Measurements from ENCODE around the gene LIN9. TPM values are rescaled to one million over a fixed set of nuclear protein-coding genes. Genes with fewer than 3 reads are reported as not detected.

The LIN9 gene
- total RNA-seq, 4 donors from 2014 or later = 1.9 to 3.3 (median 2.6) TPM

DNA sequence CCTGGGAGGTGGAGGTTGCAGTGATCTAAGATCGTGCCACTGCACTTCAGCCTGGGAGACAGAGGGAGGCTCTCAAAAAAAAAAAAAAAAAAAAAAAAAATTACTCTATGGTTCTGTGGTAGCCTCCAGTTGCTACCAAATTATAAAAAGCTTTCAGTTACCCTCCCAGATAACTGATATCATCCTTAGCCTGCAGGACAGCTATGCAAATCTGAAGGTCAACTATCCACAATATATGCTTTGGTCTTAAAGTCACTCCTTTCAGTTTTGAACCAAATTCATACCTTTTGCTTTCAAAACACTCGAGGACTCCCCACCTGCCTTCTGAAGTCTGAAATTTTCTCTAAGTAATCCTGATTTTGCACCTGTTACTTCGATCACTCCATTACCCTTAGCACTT, 82.4 kb downstream of the LIN9 start:
- no peak for DNase-seq
- intact Hi-C loops (cut with DNase I) = no loop called here
- 92 to 94% methylated on average over 3 of the region's 3 CpGs for WGBS, 2 donors
- H3K4me1 ChIP-seq = peaks cover 3 to 7% of the 10 kb centered on the region in 2 donors
- no peaks in the 10 kb centered on the region for H3K9me3 ChIP-seq
- no peak for TF ChIP-seq POLR2A (IDR thresholded peaks at IDR 0.05)
- TF ChIP-seq, protein P1, sequence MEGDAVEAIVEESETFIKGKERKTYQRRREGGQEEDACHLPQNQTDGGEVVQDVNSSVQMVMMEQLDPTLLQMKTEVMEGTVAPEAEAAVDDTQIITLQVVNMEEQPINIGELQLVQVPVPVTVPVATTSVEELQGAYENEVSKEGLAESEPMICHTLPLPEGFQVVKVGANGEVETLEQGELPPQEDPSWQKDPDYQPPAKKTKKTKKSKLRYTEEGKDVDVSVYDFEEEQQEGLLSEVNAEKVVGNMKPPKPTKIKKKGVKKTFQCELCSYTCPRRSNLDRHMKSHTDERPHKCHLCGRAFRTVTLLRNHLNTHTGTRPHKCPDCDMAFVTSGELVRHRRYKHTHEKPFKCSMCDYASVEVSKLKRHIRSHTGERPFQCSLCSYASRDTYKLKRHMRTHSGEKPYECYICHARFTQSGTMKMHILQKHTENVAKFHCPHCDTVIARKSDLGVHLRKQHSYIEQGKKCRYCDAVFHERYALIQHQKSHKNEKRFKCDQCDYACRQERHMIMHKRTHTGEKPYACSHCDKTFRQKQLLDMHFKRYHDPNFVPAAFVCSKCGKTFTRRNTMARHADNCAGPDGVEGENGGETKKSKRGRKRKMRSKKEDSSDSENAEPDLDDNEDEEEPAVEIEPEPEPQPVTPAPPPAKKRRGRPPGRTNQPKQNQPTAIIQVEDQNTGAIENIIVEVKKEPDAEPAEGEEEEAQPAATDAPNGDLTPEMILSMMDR (IDR thresholded peaks at IDR 0.05) = no peak
- no peak overlapping the region for H3K4me3 ChIP-seq (replicated peaks in 1 of 3)
- H3K27me3 ChIP-seq = no peaks in the 10 kb centered on the region
- no peaks in the 10 kb centered on the region for H3K36me3 ChIP-seq
- H3K27ac ChIP-seq = no peak overlapping the region

DNA sequence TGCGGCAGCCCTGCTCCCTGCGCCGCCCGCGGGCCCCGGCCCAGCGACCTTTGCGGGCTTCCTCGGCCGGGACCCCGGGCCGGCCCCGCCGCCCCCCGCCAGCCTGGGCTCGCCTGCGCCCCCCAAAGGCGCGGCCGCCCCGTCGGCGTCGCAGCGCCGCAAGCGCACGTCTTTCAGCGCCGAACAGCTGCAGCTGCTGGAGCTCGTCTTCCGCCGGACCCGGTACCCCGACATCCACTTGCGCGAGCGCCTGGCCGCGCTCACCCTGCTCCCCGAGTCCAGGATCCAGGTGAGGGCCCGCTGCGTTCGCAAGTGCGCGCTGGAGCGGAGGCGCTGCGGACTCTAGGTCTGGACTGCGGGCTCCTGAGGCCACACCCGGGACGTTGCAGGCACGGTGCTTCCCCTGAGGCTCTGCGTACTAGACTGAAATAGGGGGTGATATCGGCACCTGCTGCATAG, 85.1 kb downstream of the LIN9 start:
- TF ChIP-seq, protein P1 (IDR thresholded peaks at IDR 0.05) = no peak
- TF ChIP-seq POLR2A (IDR thresholded peaks at IDR 0.05) = no peak

DNA sequence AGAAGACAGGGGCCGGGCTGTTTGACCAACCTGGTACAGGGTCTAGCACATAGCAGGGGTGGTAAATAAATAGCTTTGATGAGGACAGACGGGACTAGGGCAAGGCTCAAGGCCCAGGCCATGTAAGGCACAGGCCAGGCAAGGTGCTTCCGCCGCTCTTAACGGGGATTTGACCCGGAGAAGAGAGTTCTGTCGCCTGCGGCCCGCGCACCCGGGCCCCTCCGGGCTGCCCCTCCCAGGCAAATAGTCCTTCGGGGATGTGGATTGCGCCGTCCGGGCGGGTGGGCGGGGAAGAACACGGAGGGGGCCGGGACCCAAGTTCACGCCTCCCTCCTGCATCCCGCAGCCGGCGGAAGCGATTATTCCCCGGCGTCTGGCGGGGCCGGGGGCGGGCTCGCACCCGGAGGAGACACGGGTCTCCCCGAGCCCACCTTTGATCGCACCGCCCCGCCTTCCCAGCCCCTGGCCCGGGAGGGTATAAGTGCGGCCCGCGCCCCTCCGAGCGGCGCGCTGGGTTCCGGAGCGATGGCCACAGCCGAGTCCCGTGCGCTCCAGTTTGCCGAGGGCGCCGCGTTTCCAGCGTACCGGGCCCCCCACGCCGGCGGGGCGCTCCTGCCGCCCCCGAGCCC, 85.7 kb downstream of the LIN9 start, which contains the start of gene MIXL1:
TSS of gene MIXL1 (plus strand) at position 508 of the 629 bp plus-strand sequence. CDS start at position 526, 18 bp downstream.
- 7 to 11% methylated on average over 28 to 35 of the region's 62 CpGs for WGBS, 2 donors
- Histone ChIP-seq H3K9me3 (no peaks in the 10 kb centered on the region), H3K36me3 (no peaks in the 10 kb centered on the region), H3K27me3 (no peaks in the 10 kb centered on the region), H3K4me1 (peaks cover 3 to 7% of the 10 kb centered on the region in 2 donors), H3K27ac (no peak within 1 kb of the TSS), H3K4me3 (replicated peaks in 1 of 3) (peak within 1 kb of the TSS in 2 of 3 donors; percentile 20 to 24)
- peak in 1 of 2 donors; percentile 4 for DNase-seq
- TF ChIP-seq POLR2A (IDR thresholded peaks at IDR 0.05) = no peak
- TF ChIP-seq, protein P1 (IDR thresholded peaks at IDR 0.05) = no peak
- intact Hi-C loops (cut with DNase I) = no loop called here

More for the DNA sequence above, 85.1 kb downstream of the LIN9 start:
- H3K4me1 ChIP-seq = peaks cover 3 to 7% of the 10 kb centered on the region in 2 donors
- peak overlapping the region in 1 of 3 donors; percentile 20 for H3K4me3 ChIP-seq (replicated peaks in 1 of 3)
- DNase-seq = peak; percentile 20
- intact Hi-C loops (cut with DNase I) = no loop called here
- no peaks in the 10 kb centered on the region for H3K9me3 ChIP-seq
- H3K27me3 ChIP-seq = no peaks in the 10 kb centered on the region
- H3K36me3 ChIP-seq = no peaks in the 10 kb centered on the region
- WGBS, 2 donors = 0 to 4% methylated on average over 11 to 17 of the region's 55 CpGs
- no peak overlapping the region for H3K27ac ChIP-seq

DNA sequence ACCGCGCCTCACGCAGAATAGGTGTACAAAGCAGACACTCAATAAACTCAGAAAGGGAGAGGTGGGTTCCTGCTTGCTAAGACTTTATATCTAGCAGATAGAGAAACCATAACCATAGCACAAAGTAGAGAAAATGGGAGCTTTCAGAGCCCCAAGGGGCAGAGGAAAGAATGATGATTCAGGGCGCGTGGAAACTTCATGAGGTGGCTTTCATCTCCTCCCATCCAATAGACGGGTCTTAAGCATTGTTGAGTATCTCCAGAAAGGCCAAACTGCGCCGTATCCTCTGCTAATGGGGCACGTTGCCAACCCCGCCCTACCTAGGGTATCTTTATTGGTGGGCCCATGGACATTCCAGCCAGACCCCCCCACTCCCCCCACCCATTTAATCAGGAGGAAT, 86.3 kb downstream of the LIN9 start:
- no peak overlapping the region for H3K4me3 ChIP-seq (replicated peaks in 1 of 3)
- H3K36me3 ChIP-seq = no peaks in the 10 kb centered on the region
- no peak for TF ChIP-seq POLR2A (IDR thresholded peaks at IDR 0.05)
- TF ChIP-seq, protein P1 (IDR thresholded peaks at IDR 0.05) = no peak
- H3K4me1 ChIP-seq = peaks cover 3 to 7% of the 10 kb centered on the region in 2 donors
- no peaks in the 10 kb centered on the region for H3K27me3 ChIP-seq
- no peak for DNase-seq
- WGBS, 2 donors = 94 to 95% methylated on average over 10 of the region's 10 CpGs
- intact Hi-C loops (cut with DNase I) = no loop called here
- H3K9me3 ChIP-seq = no peaks in the 10 kb centered on the region
- H3K27ac ChIP-seq = no peak overlapping the region

DNA sequence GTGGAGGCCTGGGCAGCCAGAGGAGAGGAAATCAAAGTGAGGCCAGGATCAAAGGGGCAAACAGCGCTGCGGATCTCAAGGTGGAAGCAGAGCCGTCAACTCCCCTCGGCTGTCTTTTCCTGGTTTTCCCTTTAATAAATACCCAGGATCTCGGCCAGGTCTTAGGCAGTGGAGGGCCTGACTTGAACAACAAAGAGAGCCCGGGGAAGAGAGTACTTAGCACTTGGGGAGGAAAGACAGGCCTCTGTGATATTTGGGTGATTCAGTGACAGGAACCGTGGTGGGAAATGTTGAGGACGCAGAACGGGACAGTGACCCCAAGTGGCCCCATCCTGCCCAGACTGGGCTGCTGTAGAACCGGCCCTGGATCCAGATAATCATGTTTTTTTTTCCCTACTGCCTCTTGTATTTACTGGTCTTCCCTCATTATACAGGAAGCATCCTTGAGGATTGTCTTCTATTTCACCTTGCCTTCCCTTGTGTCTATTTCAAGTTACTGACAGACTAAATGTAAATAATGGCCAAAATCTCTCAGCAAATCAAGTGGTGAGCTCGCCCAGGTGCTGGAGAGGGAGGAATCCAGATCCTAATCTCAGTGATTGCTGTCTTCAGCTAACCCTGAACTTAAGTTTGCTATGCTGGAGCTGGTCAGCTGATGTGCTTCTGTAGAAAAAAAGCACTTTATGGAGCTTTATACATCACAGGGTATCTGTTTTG, 88.3 kb downstream of the LIN9 start:
- no peak overlapping the region for H3K4me3 ChIP-seq (replicated peaks in 1 of 3)
- DNase-seq = no peak
- no peaks in the 10 kb centered on the region for H3K36me3 ChIP-seq
- no peak overlapping the region for H3K27ac ChIP-seq
- TF ChIP-seq, protein P1 (IDR thresholded peaks at IDR 0.05) = no peak
- TF ChIP-seq POLR2A (IDR thresholded peaks at IDR 0.05) = no peak
- no peaks in the 10 kb centered on the region for H3K9me3 ChIP-seq
- no peaks in the 10 kb centered on the region for H3K27me3 ChIP-seq
- 55 to 58% methylated on average over 11 of the region's 11 CpGs for WGBS, 2 donors
- intact Hi-C loops (cut with DNase I) = no loop called here
- H3K4me1 ChIP-seq = peaks cover 3 to 7% of the 10 kb centered on the region in 2 donors

Data from thyroid gland (tissue), 4 donors.